Left renal cortex interstitium (tissue), 4 donors: ENCODE results near the gene RBM4. TPM values are rescaled to one million over a fixed set of nuclear protein-coding genes. Genes with fewer than 3 reads are reported as not detected.
"Not testable (repeated sequence)": the region's sequence is repeated elsewhere in the genome, so short reads cannot be mapped to it uniquely, and the experiment has no call there.

Experiments
- DNase-seq, 4 donors: peaks; one replicate each; pipeline ENCODE4 v3.0.0-alpha.2; 2013; ENCODE audit warnings: low read depth in 4 of 4, low spot score in 2 of 4, missing footprints in 1 of 4
- polyA plus RNA-seq, 4 donors: library from polyadenylated mRNA; unstranded; fragments of 120-200 nt; gene quantifications; one replicate each; pipeline ENCODE4 v1.2.1, GENCODE V29; 2013; ENCODE audit not compliant: insufficient read length in 4 of 4

RBM4 gene
- polyA plus RNA-seq, 4 donors, result 242 to 267 (median 260) TPM

DNA sequence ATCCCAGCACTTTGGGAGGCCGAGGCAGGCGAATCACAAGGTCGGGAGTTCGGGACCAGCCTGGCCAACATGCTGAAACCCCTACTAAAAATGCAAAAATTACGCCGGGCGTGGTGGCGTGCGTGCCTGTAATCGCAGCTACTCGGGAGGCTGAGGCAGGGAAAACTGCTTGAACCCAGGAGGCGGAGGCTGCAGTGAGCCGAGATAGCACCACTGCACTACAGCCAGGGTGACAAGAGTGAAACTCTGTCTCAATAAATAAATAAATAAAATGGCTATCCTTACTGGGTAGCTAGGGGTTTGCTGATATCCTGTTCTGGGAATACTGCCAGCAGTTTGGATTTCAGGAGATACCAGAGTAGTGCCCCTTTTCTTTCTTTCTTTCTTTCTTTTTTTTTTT is 24.4 kb upstream of the RBM4 start:
- no peak for DNase-seq

DNA sequence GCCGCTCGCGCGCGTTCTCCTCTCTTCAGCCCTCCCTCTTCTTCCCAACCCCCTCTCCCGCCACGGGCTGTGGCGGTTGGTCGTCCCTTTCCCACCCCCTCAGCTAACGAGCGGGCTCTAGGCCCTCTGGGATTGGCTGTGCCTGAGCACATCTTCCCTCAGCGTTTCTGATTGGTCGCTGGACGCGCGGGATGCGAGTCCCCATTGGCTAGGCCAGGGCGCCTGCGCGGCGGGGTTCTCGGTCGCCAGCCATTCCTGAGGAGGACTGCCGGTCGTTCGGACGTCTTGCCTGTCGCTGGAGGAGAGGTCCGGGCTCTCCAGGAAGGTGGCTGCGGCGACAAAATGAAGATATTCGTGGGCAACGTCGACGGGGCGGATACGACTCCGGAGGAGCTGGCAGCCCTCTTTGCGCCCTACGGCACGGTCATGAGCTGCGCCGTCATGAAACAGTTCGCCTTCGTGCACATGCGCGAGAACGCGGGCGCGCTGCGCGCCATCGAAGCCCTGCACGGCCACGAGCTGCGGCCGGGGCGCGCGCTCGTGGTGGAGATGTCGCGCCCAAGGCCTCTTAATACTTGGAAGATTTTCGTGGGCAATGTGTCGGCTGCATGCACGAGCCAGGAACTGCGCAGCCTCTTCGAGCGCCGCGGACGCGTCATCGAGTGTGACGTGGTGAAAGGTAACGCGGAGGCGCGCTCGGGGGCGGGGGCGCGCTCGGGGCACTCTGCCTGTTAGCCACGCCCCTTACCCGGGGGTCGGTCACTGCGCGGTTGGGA is 21.9 kb upstream of the RBM4 start, which contains the start of gene RBM14:
RBM14 (plus strand) TSS at position 252 of the 776 bp plus-strand sequence; CDS start at position 343, 91 bp downstream.
- peak; percentile 96 to 99 (median 98) for DNase-seq

DNA sequence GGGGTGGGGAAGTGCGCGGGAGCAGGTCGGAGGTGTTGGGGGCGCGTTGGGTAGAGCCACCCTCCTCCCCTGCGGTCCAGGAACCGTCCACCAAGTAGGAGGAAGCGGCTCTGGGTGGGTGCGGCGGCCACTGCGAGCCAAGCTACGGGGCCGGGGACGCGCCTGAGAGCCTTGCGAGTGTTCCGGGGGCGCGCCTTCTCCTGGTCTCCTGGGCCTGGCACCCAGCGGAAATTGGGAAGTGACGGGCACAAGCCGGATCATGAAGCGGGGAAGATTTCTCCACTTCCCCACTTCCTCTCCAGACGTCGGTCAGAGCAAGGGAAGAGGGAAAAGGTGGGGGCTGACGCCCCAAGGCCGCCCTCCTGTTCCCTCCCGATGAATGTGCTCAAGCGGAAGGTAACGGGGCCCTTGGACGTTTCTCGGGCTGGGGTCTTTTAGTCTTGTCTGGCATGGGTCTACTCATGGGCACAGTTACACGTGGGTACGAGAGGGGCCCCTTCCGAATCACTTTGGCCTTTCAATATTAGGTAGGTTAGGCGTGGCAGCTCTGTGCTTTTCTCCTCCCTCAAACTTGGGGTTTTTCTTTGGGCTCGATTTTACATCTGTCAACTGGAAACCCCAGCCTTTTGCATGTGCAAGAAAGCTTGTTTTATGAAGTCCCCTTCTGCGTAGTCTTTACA is 21.2 kb upstream of the RBM4 start:
- peak in 1 of 4 donors; percentile 34 for DNase-seq

DNA sequence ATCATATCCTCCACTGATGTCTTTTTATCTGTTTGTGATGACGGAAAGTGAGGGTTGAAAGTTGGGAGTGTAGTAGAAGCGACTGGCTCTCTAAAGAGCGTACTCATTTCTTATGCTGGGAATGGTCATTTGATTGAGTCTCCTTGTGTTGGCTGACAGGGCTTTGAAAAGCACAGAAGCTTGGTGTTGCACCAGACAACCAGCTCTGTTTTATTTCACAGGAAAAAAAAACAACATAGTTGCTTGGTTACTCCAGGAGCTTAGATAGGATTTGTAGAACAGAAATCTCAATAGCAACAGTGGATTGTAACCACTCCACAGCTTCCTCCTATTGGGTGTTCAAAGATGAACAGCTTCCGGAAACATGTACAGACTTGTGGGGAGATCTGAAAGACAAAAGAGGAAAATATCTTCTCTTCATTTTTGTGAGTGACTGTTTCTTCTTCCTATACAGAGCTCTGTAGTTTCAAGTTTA is 19.4 kb upstream of the RBM4 start:
- DNase-seq, result no peak

DNA sequence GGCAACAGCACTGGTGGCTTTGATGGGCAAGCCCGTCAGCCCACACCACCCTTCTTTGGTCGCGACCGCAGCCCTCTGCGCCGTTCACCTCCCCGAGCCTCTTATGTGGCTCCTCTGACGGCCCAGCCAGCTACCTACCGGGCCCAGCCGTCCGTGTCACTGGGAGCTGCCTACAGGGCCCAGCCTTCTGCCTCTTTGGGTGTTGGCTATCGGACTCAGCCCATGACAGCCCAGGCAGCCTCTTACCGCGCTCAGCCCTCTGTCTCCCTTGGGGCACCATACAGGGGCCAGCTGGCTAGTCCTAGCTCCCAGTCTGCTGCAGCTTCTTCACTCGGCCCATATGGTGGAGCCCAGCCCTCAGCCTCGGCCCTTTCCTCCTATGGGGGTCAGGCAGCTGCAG is 14.1 kb upstream of the RBM4 start:
- no peak for DNase-seq

DNA sequence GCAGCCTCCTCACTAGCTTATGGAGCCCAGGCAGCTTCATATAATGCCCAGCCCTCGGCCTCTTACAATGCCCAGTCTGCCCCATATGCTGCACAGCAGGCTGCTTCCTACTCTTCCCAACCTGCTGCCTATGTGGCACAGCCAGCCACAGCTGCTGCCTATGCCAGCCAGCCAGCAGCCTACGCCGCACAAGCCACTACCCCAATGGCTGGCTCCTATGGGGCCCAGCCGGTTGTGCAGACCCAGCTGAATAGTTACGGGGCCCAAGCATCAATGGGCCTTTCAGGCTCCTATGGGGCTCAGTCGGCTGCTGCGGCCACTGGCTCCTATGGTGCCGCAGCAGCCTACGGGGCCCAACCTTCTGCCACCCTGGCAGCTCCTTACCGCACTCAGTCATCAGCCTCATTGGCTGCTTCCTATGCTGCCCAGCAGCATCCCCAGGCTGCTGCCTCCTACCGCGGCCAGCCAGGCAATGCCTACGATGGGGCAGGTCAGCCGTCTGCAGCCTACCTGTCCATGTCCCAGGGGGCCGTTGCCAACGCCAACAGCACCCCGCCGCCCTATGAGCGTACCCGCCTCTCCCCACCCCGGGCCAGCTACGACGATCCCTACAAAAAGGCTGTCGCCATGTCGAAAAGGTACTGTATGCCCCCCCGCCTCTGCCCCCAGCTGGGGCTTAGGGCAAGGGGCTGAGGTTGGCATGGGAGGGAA is 13.3 kb upstream of the RBM4 start:
- no peak for DNase-seq

DNA sequence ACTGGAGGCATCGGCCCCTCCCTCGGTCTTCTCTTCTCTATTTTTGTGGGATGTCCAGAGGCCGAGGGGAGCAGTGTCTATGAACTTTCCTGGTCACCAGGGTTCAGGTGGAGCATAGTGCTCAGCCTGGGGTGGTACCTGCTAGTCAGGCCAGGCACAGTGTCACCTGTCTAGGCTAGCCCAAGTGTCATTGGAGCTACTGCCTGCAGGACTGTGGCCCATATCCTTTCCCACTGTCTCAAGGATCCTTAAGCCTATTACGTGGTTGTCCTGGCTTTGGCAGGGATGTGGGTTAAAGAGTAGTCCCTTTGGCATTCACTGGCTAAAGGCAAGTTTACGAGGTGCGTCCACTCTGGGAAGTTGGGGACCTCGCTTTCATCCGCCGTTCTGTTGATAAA is 12.8 kb upstream of the RBM4 start:
- no peak for DNase-seq

DNA sequence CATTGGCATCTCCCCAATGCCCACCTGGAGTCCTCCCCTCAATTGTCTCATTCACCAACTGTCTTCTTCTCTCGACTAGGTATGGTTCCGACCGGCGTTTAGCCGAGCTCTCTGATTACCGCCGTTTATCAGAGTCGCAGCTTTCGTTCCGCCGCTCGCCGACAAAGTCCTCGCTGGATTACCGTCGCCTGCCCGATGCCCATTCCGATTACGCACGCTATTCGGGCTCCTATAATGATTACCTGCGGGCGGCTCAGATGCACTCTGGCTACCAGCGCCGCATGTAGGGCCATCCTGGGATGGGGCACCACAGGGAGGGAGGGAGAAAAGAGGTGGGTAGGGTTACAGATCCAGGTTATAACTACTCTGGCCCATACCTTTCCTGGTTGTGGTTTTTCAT is 12.1 kb upstream of the RBM4 start:
- DNase-seq, result no peak

DNA sequence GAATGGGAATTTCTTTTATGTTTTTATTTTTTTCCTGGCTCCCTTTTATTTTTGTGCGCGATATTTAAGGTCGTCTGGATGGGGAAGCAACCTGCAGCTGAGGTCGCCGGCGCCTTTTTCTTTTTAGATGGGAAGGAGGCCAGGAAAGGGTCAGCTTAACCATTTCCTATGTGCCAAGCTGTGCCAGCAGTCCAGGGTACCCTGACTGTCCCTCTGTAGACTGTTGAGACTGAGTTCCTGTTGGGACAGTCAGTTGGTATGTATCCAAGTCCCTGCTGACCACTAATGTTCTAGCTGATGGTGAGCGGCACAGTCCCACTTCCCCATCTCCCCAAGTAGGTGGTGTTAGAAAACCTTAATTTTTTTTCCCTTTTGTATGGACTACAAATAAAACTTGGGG is 11.6 kb upstream of the RBM4 start:
- DNase-seq, result no peak

DNA sequence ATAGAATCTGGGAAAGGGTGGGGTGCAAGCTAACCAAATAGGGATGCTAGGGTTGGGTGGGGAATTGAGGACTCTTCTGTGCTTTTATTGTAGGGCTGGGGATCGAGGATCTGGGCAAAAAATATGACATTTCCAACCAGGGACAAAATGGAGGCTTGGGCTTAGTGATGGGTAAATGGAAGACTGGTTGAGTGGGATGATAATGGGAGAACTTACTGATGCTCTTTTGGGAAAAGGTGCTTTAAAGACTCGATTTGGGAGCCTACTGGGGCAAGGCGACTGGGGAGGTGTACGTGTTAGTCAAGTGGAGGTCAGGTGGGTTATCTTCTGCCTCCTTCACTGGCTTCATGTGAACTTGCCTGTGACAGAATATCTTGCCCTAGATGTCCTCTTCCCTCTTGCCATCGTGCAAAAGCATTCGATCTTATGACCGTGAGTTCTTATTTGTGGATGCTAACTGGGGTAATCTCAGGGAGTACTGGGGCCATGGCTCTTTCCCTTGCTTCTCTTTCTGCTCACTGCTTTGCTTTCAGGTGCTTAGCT is 10.4 kb upstream of the RBM4 start:
- no peak for DNase-seq

DNA sequence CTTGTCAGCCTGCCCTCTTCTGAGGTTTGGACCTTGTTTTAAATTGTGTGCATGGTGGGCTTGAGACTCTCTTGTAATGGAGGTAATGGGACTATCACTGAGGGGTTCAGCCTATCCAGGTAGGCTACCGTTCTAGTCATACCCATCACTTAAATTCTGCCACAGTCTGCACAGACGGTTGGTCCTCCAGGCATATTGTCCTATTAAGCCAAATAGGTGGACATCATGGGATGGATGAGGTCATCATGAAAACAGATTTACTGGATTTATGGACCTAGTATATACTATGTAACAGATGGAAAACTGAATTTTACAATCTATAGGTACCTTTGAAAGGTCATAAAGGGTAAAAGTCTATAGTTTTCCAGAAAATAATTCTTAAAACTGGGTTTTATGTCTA is 9.1 kb upstream of the RBM4 start:
- DNase-seq, result no peak

DNA sequence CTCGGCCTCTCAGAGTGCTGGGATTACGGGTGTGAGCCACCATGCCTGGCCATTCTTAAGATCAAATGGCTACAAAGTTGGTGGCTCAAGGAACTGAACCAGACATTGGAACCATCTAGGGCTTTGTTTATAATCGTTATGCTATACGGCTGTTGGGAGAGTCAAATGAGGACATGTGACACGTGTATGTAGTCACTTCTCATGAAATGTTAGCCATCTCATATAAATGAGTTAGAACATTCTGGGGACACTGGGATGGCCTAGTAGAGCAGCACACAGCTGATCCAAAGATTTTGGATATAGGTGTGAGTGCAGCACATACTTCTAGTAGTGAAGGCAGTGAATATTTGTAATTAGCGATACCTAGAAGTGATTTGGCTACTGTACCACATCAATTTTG is 6.6 kb upstream of the RBM4 start:
- no peak for DNase-seq

DNA sequence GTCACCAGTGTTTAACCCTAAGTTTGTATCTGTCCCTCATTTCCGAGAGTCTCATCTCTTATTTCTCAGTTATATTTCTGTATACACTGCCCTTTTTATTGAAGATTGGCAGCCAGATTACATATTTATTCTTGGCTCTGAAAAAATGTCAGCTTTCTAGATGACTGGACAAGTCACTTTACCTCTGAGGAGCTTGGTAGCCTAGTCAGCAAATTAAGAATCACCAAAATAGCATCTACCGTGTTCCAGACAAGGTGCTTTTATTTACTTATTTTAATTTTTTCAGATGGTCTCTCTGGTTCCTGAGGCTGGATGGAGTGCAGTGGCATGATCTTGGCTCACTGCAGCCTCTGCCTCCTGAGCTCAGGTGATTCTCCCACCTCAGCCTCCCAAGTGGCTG is 5.6 kb upstream of the RBM4 start:
- DNase-seq, result no peak

DNA sequence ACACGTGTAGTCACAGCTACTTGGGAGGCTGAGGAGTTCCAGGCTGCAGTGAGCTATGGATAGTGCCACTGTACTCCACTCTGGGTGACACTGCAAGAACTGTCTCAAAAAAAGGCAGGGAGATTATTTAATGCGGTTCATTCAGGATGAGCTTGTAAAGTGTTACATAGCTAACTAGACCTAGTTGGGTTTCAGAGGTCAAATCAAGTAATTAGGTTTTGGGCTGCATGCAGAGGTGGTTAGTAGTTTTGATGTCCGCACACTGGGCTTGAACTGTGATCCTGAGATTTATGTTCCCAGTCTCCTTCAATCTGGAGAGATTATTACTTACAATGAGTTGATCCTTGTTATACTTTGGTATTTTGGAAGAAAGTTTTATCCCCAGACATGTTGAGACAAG is 2.1 kb upstream of the RBM4 start:
- DNase-seq, result no peak

DNA sequence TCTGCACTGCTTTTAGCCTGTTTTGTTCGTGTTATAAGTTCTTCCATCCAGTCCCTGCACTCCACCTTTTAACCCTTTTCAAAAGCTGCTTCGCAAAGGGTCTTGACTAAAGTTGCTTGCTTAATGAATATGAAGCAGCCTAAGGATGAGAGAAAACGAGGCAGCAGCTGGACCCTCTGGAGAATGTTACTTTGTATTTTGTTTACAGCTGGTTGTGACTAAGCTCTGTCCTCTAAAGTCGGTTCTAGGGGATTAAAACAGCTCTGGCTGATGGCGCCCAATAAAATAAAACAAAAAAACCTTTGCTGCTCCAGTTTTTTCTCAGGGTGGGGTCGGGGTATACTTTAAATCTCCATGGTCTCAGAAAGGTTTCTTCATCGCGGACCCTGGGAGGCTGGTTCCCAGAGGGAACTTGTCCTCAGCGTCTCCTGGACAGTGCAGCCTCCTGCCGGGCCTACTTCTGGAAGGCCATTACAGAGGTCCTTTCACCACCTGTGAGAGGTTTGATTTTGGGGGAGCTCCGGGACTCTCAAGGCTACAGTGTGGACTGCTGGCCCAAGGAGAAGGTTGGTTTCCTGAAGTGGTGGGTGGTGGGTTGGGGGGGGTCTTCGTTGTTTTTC is 836 bp upstream of the RBM4 start:
- DNase-seq, result no peak

DNA sequence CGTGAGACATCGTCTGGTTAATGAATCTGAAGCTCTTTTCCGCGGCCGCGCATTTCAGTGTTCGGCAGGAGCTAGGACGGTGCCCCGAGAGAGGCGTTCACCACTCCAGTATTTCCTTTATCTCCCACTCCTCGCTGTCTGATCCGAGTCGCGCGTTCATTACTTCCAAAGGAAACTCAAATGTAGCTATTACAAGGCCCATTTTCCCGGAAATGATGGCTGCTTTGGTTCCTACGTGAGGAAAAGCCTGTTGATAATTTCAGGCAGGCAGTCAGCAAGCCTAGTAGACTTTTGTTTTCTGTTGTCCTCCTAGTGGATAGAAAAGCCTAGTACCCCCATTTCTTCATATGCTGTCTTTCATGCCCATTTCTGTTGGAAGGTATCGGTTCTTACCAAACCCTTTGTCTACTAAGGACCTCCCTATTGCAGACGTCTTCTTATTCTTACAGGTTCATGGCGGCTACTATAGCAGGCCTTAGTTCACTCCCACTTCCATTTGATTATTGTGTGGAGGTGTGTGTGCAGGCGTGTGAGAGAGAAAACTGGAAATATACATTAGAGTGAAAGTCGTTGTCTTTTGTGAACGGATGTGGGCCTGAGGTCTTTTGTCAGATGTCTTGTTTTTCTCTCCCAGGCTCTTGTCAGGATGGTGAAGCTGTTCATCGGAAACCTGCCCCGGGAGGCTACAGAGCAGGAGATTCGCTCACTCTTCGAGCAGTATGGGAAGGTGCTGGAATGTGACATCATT is 737 bp downstream of the RBM4 start:
- peak in 3 of 4 donors; percentile 33 to 69 (median 44) for DNase-seq

DNA sequence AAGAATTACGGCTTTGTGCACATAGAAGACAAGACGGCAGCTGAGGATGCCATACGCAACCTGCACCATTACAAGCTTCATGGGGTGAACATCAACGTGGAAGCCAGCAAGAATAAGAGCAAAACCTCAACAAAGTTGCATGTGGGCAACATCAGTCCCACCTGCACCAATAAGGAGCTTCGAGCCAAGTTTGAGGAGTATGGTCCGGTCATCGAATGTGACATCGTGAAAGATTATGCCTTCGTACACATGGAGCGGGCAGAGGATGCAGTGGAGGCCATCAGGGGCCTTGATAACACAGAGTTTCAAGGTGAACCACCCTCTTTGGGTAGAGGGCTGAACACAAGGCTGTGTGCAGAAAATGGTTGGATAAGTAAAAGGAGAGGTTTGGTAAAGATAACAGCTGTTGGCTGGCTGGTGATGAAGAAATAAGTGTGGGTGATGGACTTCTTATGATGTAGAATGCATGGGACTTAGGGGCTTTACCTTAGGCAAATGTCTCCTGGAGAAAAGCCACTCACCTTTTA is 1.4 kb downstream of the RBM4 start:
- DNase-seq, result not testable (repeated sequence)

DNA sequence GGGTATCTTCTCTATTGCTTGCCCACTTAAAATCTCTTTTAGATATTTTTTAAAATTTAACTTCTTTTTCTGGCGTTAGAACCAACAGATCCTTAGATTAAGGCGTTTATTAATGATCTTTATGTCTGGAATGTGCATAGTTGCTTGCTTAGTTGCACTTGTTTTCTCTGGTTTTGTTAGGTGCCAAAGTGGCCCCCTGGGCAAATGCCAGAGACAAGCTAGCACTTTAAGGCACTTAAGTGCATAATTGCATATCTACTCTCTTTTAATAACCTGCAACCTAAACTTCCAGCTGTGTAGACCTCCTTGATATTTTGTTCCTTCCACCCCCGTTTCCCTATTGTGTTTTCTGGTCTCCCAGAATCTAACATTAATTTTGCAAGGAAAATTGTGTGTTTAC is 3.3 kb downstream of the RBM4 start:
- DNase-seq, result no peak

DNA sequence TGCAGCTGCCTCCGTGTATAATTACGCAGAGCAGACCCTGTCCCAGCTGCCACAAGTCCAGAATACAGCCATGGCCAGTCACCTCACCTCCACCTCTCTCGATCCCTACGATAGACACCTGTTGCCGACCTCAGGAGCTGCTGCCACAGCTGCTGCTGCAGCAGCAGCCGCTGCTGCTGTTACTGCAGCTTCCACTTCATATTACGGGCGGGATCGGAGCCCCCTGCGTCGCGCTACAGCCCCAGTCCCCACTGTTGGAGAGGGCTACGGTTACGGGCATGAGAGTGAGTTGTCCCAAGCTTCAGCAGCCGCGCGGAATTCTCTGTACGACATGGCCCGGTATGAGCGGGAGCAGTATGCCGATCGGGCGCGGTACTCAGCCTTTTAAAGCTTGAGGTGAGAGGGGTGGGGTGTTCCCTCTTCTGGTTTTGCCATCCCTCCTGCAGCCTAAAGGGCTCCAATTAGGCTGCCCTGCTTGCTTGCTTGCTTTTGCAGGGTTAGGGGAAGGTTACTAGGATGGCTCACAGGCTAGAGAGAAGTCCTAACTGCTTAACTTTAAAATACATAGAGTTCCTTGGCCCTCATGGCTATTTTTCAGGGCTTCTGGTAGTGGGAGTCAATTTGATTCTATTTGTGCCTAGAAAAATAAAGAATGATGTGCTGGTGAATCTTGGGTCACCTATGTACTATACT is 5.4 kb downstream of the RBM4 start:
- DNase-seq, result no peak
